Keratinocyte (primary cell): ENCODE results near the gene METTL4. TPM values are rescaled to one million over a fixed set of nuclear protein-coding genes. Genes with fewer than 3 reads are reported as not detected.

Experiments
- DNase-seq: peaks from one replicate; pipeline ENCODE4 v3.0.0-alpha.2; 2011; ENCODE audit warnings: low read depth, missing footprints, low spot score
- FAIRE-seq: peaks from 2 replicates; lab custom pipeline; 2011; peaks lifted over from hg19 to GRCh38; lab: Jason Lieb, UNC
- H2AFZ ChIP-seq: 2 replicates; pipeline ENCODE4 v1.6.0; 2012; ENCODE audit warnings: low read length, control low read depth, inconsistent platforms; ENCODE audit not compliant: control insufficient read depth
- H3K27ac ChIP-seq: 2 replicates; pipeline ENCODE4 v1.5.1; 2011; ENCODE audit warnings: low read length; ENCODE audit not compliant: control insufficient read depth, insufficient read depth
- H3K27me3 ChIP-seq: 3 replicates; pipeline ENCODE4 v1.6.0; 2011; ENCODE audit warnings: low read length; ENCODE audit not compliant: control insufficient read depth, insufficient read depth; ENCODE audit errors: extremely low read depth
- H3K36me3 ChIP-seq, 2 experiments: 2 replicates in 1 of 2; 3 replicates in 1 of 2; pipeline ENCODE4 v1.5.1; 2011; ENCODE audit warnings: low read length in 2 of 2, mild to moderate bottlenecking in 1 of 2; ENCODE audit not compliant: control insufficient read depth in 2 of 2, insufficient read depth in 2 of 2; ENCODE audit errors: extremely low read depth in 1 of 2
- H3K4me1 ChIP-seq: 3 replicates; pipeline ENCODE4 v1.5.1; 2011; ENCODE audit warnings: low read length; ENCODE audit not compliant: control insufficient read depth, insufficient read depth; ENCODE audit errors: extremely low read depth
- H3K4me2 ChIP-seq: 3 replicates; pipeline ENCODE4 v1.6.0; 2011; ENCODE audit warnings: low read depth, low read length; ENCODE audit not compliant: control insufficient read depth, insufficient read depth; ENCODE audit errors: extremely low read depth
- H3K4me3 ChIP-seq, 3 experiments: fragments of 200-600 bp in 1 of 3; sonication (generic) in 1 of 3; 2 replicates in 2 of 3; 3 replicates in 1 of 3; pipeline ENCODE4 v1.5.1; 2011 to 2016; ENCODE audit warnings: low read length in 3 of 3, mild to moderate bottlenecking in 3 of 3, control low read depth in 2 of 3, inconsistent platforms in 1 of 3, low read depth in 1 of 3, mixed read lengths in 1 of 3, mixed run types in 1 of 3, moderate library complexity in 1 of 3; ENCODE audit not compliant: control insufficient read depth in 2 of 3, insufficient read depth in 2 of 3; ENCODE audit errors: extremely low read depth in 1 of 3
- H3K79me2 ChIP-seq: 2 replicates; pipeline ENCODE4 v1.6.0; 2012; ENCODE audit warnings: low read length; ENCODE audit not compliant: control insufficient read depth, insufficient read depth
- H3K9ac ChIP-seq: 3 replicates; pipeline ENCODE4 v1.6.0; 2011; ENCODE audit warnings: low read length; ENCODE audit not compliant: control insufficient read depth, insufficient read depth; ENCODE audit errors: extremely low read depth
- H3K9me1 ChIP-seq: 3 replicates; pipeline ENCODE4 v1.6.0; 2011; ENCODE audit warnings: low read length; ENCODE audit not compliant: control insufficient read depth, insufficient read depth; ENCODE audit errors: extremely low read depth
- H3K9me3 ChIP-seq: 2 replicates; pipeline ENCODE4 v1.5.1; 2012; ENCODE audit warnings: low read depth, low read length; ENCODE audit not compliant: control insufficient read depth
- H4K20me1 ChIP-seq: 3 replicates; pipeline ENCODE4 v1.6.0; 2011; ENCODE audit warnings: low read length; ENCODE audit not compliant: control insufficient read depth, insufficient read depth; ENCODE audit errors: extremely low read depth
- EZH2 ChIP-seq: IDR thresholded peaks from one replicate; pipeline ENCODE4 v1.6.1; 2012; ENCODE audit warnings: inconsistent platforms, mild to moderate bottlenecking, low read length, moderate library complexity
- dilution Hi-C: fragments of 300-500 bp; cut with MboI; formaldehyde crosslinking; loops from one replicate; pipeline ENCODE4 v1.7.0; 2020; ENCODE audit warnings: low sequenced_read_pairs; ENCODE audit not compliant: extremely low pct_ligation_motif_present
- polyA plus RNA-seq, 5 experiments: library from polyadenylated mRNA; depleted of rRNA in 3 of 5; stranded (reverse) in 3 of 5; stranded (forward) in 1 of 5; unstranded in 1 of 5; fragments of >200 nt; gene quantifications; 1 replicate in 1 of 5; 2 replicates in 3 of 5; 3 replicates in 1 of 5; pipeline versions ENCODE4 v1.2.1 to v1.2.3, GENCODE V29; 2011 to 2012; ENCODE audit warnings: missing spikeins in 2 of 5, low read depth in 1 of 5, low replicate concordance in 1 of 5
- TF ChIP-seq, protein P1 (sequence below), 3 experiments: IDR thresholded peaks in 1 of 3; conservative IDR thresholded peaks in 1 of 3; optimal IDR thresholded peaks in 1 of 3; 2 replicates in 2 of 3; 3 replicates in 1 of 3; pipeline versions ENCODE3 to v1.5.1; 2011; ENCODE audit warnings: low read length in 3 of 3, mild to moderate bottlenecking in 3 of 3, moderate library complexity in 2 of 3, control low read depth in 1 of 3, inconsistent platforms in 1 of 3; ENCODE audit not compliant: insufficient read depth in 2 of 3; ENCODE audit errors: extremely low read depth in 1 of 3

METTL4 gene
- polyA plus RNA-seq, 1 donor (not counting 4 experiments of a cell fraction or from before 2014, with no cell fraction given), result 10.2 TPM

DNA sequence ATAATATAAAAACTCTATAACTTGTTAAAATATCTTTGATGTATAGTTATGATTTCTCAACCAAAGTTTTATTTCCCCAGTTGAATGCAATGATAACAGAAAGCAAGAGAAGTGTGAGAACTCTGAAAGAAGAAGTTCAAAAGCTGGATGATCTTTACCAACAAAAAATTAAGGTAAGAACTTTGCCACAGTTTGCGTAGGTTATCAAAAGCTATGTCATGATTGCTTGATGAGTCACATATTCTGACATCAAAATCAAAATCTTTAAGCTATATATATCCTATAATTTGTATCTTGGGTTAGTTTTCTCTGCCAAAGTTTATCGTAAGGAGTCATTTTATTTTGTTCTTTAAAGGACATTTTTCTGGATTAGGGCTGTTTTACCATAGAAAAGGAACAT lies 35.0 kb upstream of the METTL4 start:
- FAIRE-seq, result no peak

DNA sequence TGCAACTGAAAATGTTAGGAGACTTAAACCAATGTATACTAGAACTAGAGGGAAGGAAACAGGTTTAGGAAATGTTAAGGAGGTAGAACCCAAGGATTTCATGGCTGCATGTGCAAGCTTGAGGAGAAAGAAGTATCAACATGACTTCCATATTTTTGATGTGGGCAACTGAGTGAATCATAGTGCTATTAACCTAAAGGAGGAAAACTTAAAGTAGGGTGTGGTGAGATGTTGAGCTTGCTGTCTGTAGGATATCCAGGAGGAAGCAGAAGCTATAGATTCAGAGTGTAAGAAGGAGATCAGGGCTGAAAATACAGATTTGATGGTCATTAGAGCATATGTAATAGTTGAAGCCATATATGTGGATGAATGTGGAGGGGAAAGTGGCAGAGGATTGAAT lies 31.5 kb upstream of the METTL4 start:
- peak overlapping the region; percentile 2 for H2AFZ ChIP-seq
- no peaks in the 10 kb centered on the region for H3K9me1 ChIP-seq
- H3K27me3 ChIP-seq, result no peaks in the 10 kb centered on the region
- no peaks in the 10 kb centered on the region for H3K79me2 ChIP-seq
- no peak for DNase-seq
- dilution Hi-C loops, result no loop called here
- H3K4me1 ChIP-seq, result no peaks in the 10 kb centered on the region
- no peak overlapping the region for H3K9ac ChIP-seq
- no peaks in the 10 kb centered on the region for H4K20me1 ChIP-seq
- H3K4me3 ChIP-seq, result no peak overlapping the region
- H3K27ac ChIP-seq, result no peak overlapping the region
- no peak for FAIRE-seq
- TF ChIP-seq, protein P1, sequence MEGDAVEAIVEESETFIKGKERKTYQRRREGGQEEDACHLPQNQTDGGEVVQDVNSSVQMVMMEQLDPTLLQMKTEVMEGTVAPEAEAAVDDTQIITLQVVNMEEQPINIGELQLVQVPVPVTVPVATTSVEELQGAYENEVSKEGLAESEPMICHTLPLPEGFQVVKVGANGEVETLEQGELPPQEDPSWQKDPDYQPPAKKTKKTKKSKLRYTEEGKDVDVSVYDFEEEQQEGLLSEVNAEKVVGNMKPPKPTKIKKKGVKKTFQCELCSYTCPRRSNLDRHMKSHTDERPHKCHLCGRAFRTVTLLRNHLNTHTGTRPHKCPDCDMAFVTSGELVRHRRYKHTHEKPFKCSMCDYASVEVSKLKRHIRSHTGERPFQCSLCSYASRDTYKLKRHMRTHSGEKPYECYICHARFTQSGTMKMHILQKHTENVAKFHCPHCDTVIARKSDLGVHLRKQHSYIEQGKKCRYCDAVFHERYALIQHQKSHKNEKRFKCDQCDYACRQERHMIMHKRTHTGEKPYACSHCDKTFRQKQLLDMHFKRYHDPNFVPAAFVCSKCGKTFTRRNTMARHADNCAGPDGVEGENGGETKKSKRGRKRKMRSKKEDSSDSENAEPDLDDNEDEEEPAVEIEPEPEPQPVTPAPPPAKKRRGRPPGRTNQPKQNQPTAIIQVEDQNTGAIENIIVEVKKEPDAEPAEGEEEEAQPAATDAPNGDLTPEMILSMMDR (optimal IDR thresholded peaks at IDR 0.05 in 1 of 3, IDR thresholded peaks at IDR 0.05 in 1 of 3, conservative IDR thresholded peaks at IDR 0.05 in 1 of 3; ENCODE audit: extremely low read depth in 1 of 3, insufficient read depth in 2 of 3, low read length in 3 of 3), result no peak
- no peak for TF ChIP-seq EZH2
- H3K4me2 ChIP-seq, result no peak overlapping the region
- no peaks in the 10 kb centered on the region for H3K9me3 ChIP-seq
- no peaks in the 10 kb centered on the region for H3K36me3 ChIP-seq

More for the DNA sequence above, 35.0 kb upstream of the METTL4 start:
- Histone ChIP-seq H3K9me1 (no peaks in the 10 kb centered on the region), H3K9me3 (no peaks in the 10 kb centered on the region), H3K36me3 (no peaks in the 10 kb centered on the region), H3K4me2 (no peak overlapping the region), H3K4me3 (no peak overlapping the region), H3K79me2 (no peaks in the 10 kb centered on the region), H3K27me3 (no peaks in the 10 kb centered on the region), H2AFZ (no peak overlapping the region), H3K27ac (no peak overlapping the region), H3K9ac (no peak overlapping the region), H4K20me1 (no peaks in the 10 kb centered on the region), H3K4me1 (no peaks in the 10 kb centered on the region)
- dilution Hi-C loops, result no loop called here
- TF ChIP-seq, protein P1 (optimal IDR thresholded peaks at IDR 0.05 in 1 of 3, IDR thresholded peaks at IDR 0.05 in 1 of 3, conservative IDR thresholded peaks at IDR 0.05 in 1 of 3; ENCODE audit: extremely low read depth in 1 of 3, insufficient read depth in 2 of 3, low read length in 3 of 3), result no peak
- no peak for TF ChIP-seq EZH2
- no peak for DNase-seq
